ENCODE results near the gene TMED4. TPM values are rescaled to one million over a fixed set of nuclear protein-coding genes. Genes with fewer than 3 reads are reported as not detected.

Gene TMED4
- total and polyA plus RNA-seq, 12 donors: 42.9 to 81.4 (median 67.8) TPM

- no peak for TF ChIP-seq CTCF (IDR thresholded peaks at IDR 0.05)
- DNase-seq (no peak), ATAC-seq (peak in 1 of 8 donors; percentile 11)
- H3K27ac ChIP-seq: no peak within 1 kb of the TSS
- no peaks in the 10 kb centered on the region for H3K27me3 ChIP-seq
- no peaks in the 10 kb centered on the region for H3K9me3 ChIP-seq
- 83 to 86% methylated on average over 20 of the region's 20 CpGs for WGBS, 2 donors
- no peak within 1 kb of the TSS for H3K4me3 ChIP-seq
- intact Hi-C loops (cut with DNase I): no loop called here
- H3K4me1 ChIP-seq: no peaks in the 10 kb centered on the region
- H3K36me3 ChIP-seq: no peaks in the 10 kb centered on the region
Measured at GRCh38 chr7:44541028-44541869, 40.8 kb downstream of the TMED4 start, which contains the start of gene NPC1L1. Gene NPC1L1 (minus strand): TSS chr7:44541330. CDS start chr7:44541259, 71 bp downstream.

- no peak overlapping the region for H3K4me3 ChIP-seq
- DNase-seq: no peak
- no peak for TF ChIP-seq CTCF (IDR thresholded peaks at IDR 0.05)
Measured at GRCh38 chr7:44540592-44541027, 41.4 kb downstream of the TMED4 start.

DNA sequence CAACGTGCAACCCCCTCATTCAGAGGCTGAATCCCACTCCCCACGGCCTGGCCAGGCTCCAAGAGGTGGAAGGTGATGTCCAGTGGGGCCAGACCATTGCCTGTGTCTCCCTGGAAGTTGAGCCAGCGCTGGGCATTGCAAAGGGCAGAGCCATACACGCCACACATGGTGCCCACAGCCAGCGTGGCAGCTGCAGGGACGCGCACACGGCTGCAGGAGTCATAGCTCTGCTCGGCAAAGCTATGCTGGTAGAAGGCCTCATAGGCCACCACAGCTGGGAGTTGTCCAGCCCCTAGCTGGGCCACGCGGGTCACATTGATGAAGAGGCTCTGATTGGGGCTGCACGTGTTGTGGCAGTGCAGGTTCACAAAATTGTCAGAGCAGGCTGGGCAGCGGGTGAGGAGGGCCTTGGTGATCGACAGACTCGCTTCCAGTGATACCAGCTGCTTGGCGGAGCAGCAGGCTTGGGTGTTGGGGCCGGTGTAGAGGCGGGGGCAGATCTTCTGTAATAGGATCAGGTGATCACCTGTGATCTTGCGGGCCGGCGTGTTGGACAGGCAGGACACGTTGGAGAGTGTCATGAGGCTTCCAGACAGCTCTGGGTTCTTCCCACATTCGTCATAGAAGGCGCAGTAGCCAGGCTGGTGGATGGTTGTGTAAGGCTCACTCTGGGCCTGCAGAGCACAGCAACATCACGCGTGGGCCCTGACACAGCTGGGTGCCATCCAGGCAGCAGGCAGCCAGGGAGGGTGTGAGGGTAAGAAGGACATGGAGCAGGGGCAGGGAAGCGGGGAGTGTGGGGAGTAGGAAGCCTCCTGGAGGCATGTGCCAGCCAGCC lies 42.1 kb downstream of the TMED4 start:
- intact Hi-C loops (cut with DNase I): no loop called here
- no peak overlapping the region for H3K27ac ChIP-seq
- DNase-seq (no peak), ATAC-seq (peak in 1 of 8 donors; percentile 30)
- H3K4me3 ChIP-seq: no peak overlapping the region
- no peaks in the 10 kb centered on the region for H3K4me1 ChIP-seq
- no peaks in the 10 kb centered on the region for H3K9me3 ChIP-seq
- no peaks in the 10 kb centered on the region for H3K27me3 ChIP-seq
- 87 to 89% methylated on average over 27 of the region's 27 CpGs for WGBS, 2 donors
- no peak for TF ChIP-seq CTCF (IDR thresholded peaks at IDR 0.05)
- no peaks in the 10 kb centered on the region for H3K36me3 ChIP-seq

More at GRCh38 chr7:44540592-44541027, 41.4 kb downstream of the TMED4 start:
- intact Hi-C loops (cut with DNase I): no loop called here
- ATAC-seq: no peak
- H3K36me3 ChIP-seq: no peaks in the 10 kb centered on the region
- WGBS, 2 donors: 92 to 94% methylated on average over 5 of the region's 5 CpGs
- no peak overlapping the region for H3K27ac ChIP-seq
- H3K9me3 ChIP-seq: no peaks in the 10 kb centered on the region
- H3K4me1 ChIP-seq: no peaks in the 10 kb centered on the region
- H3K27me3 ChIP-seq: no peaks in the 10 kb centered on the region
